Activated naive CD8-positive, alpha-beta T cell treated with anti-CD3 and anti-CD28 coated beads, Interleukin-2, amount 10 ng/mL, durations not matched to agents 7 days and 5 days (primary cell): ENCODE results near the gene SLC39A8. TPM values are rescaled to one million over a fixed set of nuclear protein-coding genes. Genes with fewer than 3 reads are reported as not detected.
"Not testable (repeated sequence)": the region's sequence is repeated elsewhere in the genome, so short reads cannot be mapped to it uniquely, and the experiment has no call there.

Experiments
- ATAC-seq: fragments of 150-1000 bp; cut with Tn5 transposase; one replicate; pipeline ENCODE4 v1.10.0; 2021; ENCODE audit warnings: low read depth, moderate library complexity
- POLR2A ChIA-PET: fragments of 350-600 bp; sonication (Branson Sonifier 250); formaldehyde crosslinking; loops from one replicate; lab custom pipeline; 2021; ENCODE audit warnings: antibody characterized with exemption; lab: Charles Lee
- DNase-seq: peaks from one replicate; pipeline ENCODE4 v3.0.0; 2021
- H3K27ac Mint-ChIP-seq: one replicate; pipeline ENCODE4 v1.8.0; 2022; ENCODE audit warnings: mild to moderate bottlenecking, mixed read lengths
- H3K27me3 Mint-ChIP-seq: one replicate; pipeline ENCODE4 v1.8.0; 2022; ENCODE audit warnings: mild to moderate bottlenecking, moderate library complexity, mixed read lengths
- H3K36me3 Mint-ChIP-seq: one replicate; pipeline ENCODE4 v1.8.0; 2021; ENCODE audit warnings: mild to moderate bottlenecking, mixed read lengths
- H3K4me1 Mint-ChIP-seq: one replicate; pipeline ENCODE4 v1.8.0; 2021; ENCODE audit warnings: mixed read lengths
- H3K4me3 Mint-ChIP-seq: one replicate; pipeline ENCODE4 v1.8.0; 2022; ENCODE audit warnings: mild to moderate bottlenecking, moderate library complexity, mixed read lengths
- H3K9me3 Mint-ChIP-seq: one replicate; pipeline ENCODE4 v1.8.0; 2021; ENCODE audit warnings: mixed read lengths
- total RNA-seq, 2 experiments: library from RNA; stranded (reverse); gene quantifications; one replicate each; pipeline ENCODE4 v1.2.3, GENCODE V29; 2021

Gene SLC39A8
- total RNA-seq, 2 experiments from 2014 or later = 60.9 to 66.5 TPM

GRCh38 chr4:102268355-102268754, 76.9 kb downstream of the SLC39A8 start:
- Mint-ChIP-seq H3K4me3 (no peak overlapping the region), H3K4me1 (peaks cover 6% of the 10 kb centered on the region), H3K36me3 (peaks cover 28% of the 10 kb centered on the region), H3K27me3 (no peaks in the 10 kb centered on the region), H3K27ac (no peak overlapping the region), H3K9me3 (no peaks in the 10 kb centered on the region)
- POLR2A ChIA-PET = no interaction called here
- ATAC-seq (no peak), DNase-seq (no peak)

- Mint-ChIP-seq H3K27ac (no peak overlapping the region), H3K4me3 (no peak overlapping the region), H3K4me1 (peaks cover 9% of the 10 kb centered on the region), H3K27me3 (no peaks in the 10 kb centered on the region), H3K9me3 (no peaks in the 10 kb centered on the region), H3K36me3 (peaks cover 26% of the 10 kb centered on the region)
- POLR2A ChIA-PET = no interaction called here
- peak; percentile 67 for ATAC-seq
- DNase-seq = no peak
Measured at GRCh38 chr4:102263024-102263787, 82.1 kb downstream of the SLC39A8 start.

- ATAC-seq (no peak), DNase-seq (no peak)
- no peak overlapping the region for H3K27ac Mint-ChIP-seq
- H3K36me3 Mint-ChIP-seq = peaks cover 9% of the 10 kb centered on the region
- no peaks in the 10 kb centered on the region for H3K9me3 Mint-ChIP-seq
- POLR2A ChIA-PET = no interaction called here
- H3K4me1 Mint-ChIP-seq = peaks cover 9% of the 10 kb centered on the region
- H3K27me3 Mint-ChIP-seq = no peaks in the 10 kb centered on the region
- no peak overlapping the region for H3K4me3 Mint-ChIP-seq
Measured at GRCh38 chr4:102259702-102260101, 85.6 kb downstream of the SLC39A8 start.

- Mint-ChIP-seq H3K27ac (no peak overlapping the region), H3K9me3 (no peaks in the 10 kb centered on the region), H3K36me3 (peaks cover 9% of the 10 kb centered on the region), H3K4me1 (peaks cover 9% of the 10 kb centered on the region), H3K27me3 (no peaks in the 10 kb centered on the region), H3K4me3 (no peak overlapping the region)
- POLR2A ChIA-PET = no interaction called here
- DNase-seq = no peak
- no peak for ATAC-seq
Measured at GRCh38 chr4:102259081-102259480, 86.2 kb downstream of the SLC39A8 start.

- no peaks in the 10 kb centered on the region for H3K4me1 Mint-ChIP-seq
- POLR2A ChIA-PET = interaction anchor here (0.5 kb wide), 1 partner anchor 30 kb away, joined by 3 read pairs; no protein-coding TSS in a partner anchor
- ATAC-seq (no peak), DNase-seq (no peak)
- H3K27me3 Mint-ChIP-seq = no peaks in the 10 kb centered on the region
- no peak overlapping the region for H3K27ac Mint-ChIP-seq
- no peaks in the 10 kb centered on the region for H3K9me3 Mint-ChIP-seq
- no peak overlapping the region for H3K4me3 Mint-ChIP-seq
- H3K36me3 Mint-ChIP-seq = no peaks in the 10 kb centered on the region
Measured at GRCh38 chr4:102256321-102256720, 89.0 kb downstream of the SLC39A8 start.

DNA sequence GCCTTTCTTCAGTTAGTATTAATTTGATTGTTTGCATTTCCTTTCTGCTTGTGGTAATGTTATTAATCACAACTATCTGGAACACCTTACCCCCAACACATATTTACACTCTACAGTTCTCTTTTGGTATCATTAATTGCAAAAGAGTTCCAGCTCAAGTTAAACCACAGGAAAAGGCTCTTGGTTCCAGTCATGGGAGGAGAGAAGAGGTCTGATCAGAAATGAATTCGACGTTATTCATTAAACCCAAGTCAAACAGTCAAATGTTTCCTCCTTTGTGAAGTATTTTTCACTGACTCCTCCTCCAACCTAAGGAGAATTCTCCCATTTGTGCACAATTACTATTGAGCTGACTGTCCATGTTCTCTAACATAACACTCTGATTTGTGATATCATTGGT, 91.4 kb downstream of the SLC39A8 start:
- ATAC-seq = no peak
- Mint-ChIP-seq H3K4me1 (no peaks in the 10 kb centered on the region), H3K27ac (no peak overlapping the region), H3K9me3 (no peaks in the 10 kb centered on the region), H3K4me3 (no peak overlapping the region), H3K36me3 (no peaks in the 10 kb centered on the region), H3K27me3 (no peaks in the 10 kb centered on the region)
- POLR2A ChIA-PET = no interaction called here
- no peak for DNase-seq

DNA sequence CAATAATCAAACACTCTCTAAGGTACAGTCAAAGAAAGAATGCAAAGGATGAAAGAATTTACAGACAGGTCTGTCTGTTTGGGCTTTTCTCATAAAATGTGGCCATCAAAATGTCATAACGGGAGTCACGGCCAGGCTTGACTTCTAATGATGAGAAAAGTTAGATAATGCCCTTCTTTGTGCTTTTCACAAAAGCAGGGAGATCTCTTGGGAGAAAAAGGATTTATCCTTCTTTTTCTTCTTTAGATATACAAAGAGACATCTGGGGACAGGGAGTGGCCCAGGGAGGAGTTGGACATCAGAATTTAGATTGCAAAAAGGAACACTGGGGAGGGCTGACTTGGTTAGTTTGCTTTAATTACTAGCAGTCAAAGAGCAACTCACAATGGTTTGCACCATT, 93.1 kb downstream of the SLC39A8 start:
- Mint-ChIP-seq H3K9me3 (no peaks in the 10 kb centered on the region), H3K27me3 (no peaks in the 10 kb centered on the region), H3K4me1 (no peaks in the 10 kb centered on the region), H3K27ac (no peak overlapping the region), H3K36me3 (no peaks in the 10 kb centered on the region), H3K4me3 (no peak overlapping the region)
- POLR2A ChIA-PET = no interaction called here
- ATAC-seq (no peak), DNase-seq (no peak)

GRCh38 chr4:102250341-102250740, 94.9 kb downstream of the SLC39A8 start:
- Mint-ChIP-seq H3K27me3 (no peaks in the 10 kb centered on the region), H3K4me1 (no peaks in the 10 kb centered on the region), H3K27ac (no peak overlapping the region), H3K4me3 (no peak overlapping the region), H3K9me3 (no peaks in the 10 kb centered on the region), H3K36me3 (no peaks in the 10 kb centered on the region)
- POLR2A ChIA-PET = no interaction called here
- ATAC-seq = no peak
- DNase-seq = no peak

DNA sequence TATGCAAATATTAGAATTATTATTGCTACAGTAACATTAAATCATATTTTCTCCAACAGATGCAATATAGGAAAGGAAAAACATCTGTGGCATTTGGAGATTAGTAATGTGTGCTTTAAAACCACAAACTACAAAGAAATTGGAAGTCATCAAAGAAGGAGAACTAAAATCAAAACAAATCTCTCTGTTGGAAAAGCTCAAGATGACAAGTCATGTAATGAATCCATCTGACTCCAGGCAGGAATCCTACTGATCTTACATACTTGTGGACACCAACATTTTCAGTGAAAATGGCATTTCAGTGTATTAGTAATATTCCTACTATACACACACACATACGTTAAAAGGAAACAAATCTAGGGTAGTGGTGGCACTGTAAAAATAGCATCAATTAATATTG, 98.2 kb downstream of the SLC39A8 start:
- peaks cover 1% of the 10 kb centered on the region for H3K9me3 Mint-ChIP-seq
- H3K4me1 Mint-ChIP-seq = no peaks in the 10 kb centered on the region
- no peaks in the 10 kb centered on the region for H3K27me3 Mint-ChIP-seq
- POLR2A ChIA-PET = no interaction called here
- H3K27ac Mint-ChIP-seq = no peak overlapping the region
- ATAC-seq (no peak), DNase-seq (no peak)
- no peak overlapping the region for H3K4me3 Mint-ChIP-seq
- no peaks in the 10 kb centered on the region for H3K36me3 Mint-ChIP-seq

DNA sequence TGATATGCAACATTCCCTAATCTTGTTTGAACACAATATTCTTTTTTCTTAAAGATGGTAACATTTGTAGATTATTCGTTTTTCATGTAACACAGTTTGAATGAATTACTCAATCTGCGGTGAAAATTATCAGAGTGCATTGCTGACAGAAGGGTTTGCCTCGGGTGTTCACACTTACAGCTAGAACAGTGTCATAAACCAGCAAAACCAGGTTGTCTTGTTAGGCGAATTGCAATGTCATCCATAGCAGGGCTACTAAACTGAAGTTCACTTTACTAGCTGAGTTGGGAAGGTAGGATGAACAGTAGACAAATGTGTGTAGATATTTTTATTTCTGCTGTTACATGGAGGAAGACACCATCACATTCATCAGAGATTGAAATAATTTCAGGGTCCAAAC, 98.9 kb downstream of the SLC39A8 start:
- ATAC-seq = no peak
- POLR2A ChIA-PET = no interaction called here
- Mint-ChIP-seq H3K9me3 (peaks cover 1% of the 10 kb centered on the region), H3K4me1 (no peaks in the 10 kb centered on the region), H3K36me3 (no peaks in the 10 kb centered on the region), H3K27ac (no peak overlapping the region), H3K27me3 (no peaks in the 10 kb centered on the region), H3K4me3 (no peak overlapping the region)
- DNase-seq = no peak

GRCh38 chr4:102244878-102245535, 100.3 kb downstream of the SLC39A8 start:
- no peak overlapping the region for H3K4me3 Mint-ChIP-seq

GRCh38 chr4:102243296-102243695, 102.0 kb downstream of the SLC39A8 start:
- H3K27ac Mint-ChIP-seq, H3K4me1 Mint-ChIP-seq, POLR2A ChIA-PET: not testable (repeated sequence)

More at GRCh38 chr4:102244878-102245535, 100.3 kb downstream of the SLC39A8 start:
- ATAC-seq = no peak
- no peak overlapping the region for H3K27ac Mint-ChIP-seq
- POLR2A ChIA-PET = no interaction called here
- H3K9me3 Mint-ChIP-seq = peaks cover 1% of the 10 kb centered on the region
- H3K36me3 Mint-ChIP-seq = no peaks in the 10 kb centered on the region
- H3K4me1 Mint-ChIP-seq = no peaks in the 10 kb centered on the region
- no peaks in the 10 kb centered on the region for H3K27me3 Mint-ChIP-seq
- no peak for DNase-seq

GRCh38 chr4:102234243-102234838, 110.9 kb downstream of the SLC39A8 start:
- Mint-ChIP-seq H3K27ac (no peak overlapping the region), H3K27me3 (no peaks in the 10 kb centered on the region), H3K36me3 (no peaks in the 10 kb centered on the region), H3K9me3 (no peaks in the 10 kb centered on the region), H3K4me3 (no peak overlapping the region), H3K4me1 (no peaks in the 10 kb centered on the region)
- no peak for DNase-seq
- ATAC-seq = no peak
- POLR2A ChIA-PET = no interaction called here

More at GRCh38 chr4:102243296-102243695, 102.0 kb downstream of the SLC39A8 start:
- ATAC-seq, H3K27me3 Mint-ChIP-seq, H3K36me3 Mint-ChIP-seq, DNase-seq, H3K4me3 Mint-ChIP-seq, H3K9me3 Mint-ChIP-seq: not testable (repeated sequence)

DNA sequence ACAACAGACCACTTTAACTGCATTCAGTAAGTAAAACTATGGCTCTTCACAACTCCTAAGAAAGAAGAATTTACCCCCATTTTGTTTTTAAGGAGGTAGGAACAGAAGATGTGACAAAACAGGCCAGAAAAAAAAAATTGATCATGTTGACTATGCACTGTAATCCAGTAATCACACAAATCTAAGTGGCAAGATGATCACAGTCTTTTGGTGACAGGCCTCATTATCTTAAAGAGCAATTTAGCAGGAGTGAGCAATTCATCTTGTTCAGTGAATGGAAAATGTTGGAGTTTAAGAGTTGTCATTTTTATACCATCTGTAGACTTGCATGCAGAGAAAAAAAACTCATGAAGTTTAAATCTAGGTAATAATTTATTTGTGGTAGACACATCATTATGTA, 115.1 kb downstream of the SLC39A8 start:
- DNase-seq (no peak), ATAC-seq (no peak)
- Mint-ChIP-seq H3K36me3 (peaks cover 2% of the 10 kb centered on the region), H3K9me3 (peaks cover 7% of the 10 kb centered on the region), H3K4me1 (no peaks in the 10 kb centered on the region), H3K27ac (no peak overlapping the region), H3K4me3 (no peak overlapping the region), H3K27me3 (no peaks in the 10 kb centered on the region)
- POLR2A ChIA-PET = no interaction called here
